Measurements from ENCODE around the gene SYNE4.
A peak's percentile ranks its signal among the peaks of the same experiment; 100 is the strongest.

SYNE4 gene

GRCh38 chr19:36001605-36002004 lies 7.0 kb downstream of the SYNE4 start:
- no peak overlapping the region for H3K4me3 ChIP-seq (ENCODE audit: low read depth, low read length)
- ChIA-PET CTCF (interaction anchor here (0.6 to 2.1 kb wide), 3 partner anchors 10 to 12 kb away, joined by 3 to 10 read pairs (median 4); partner anchors contain the start of gene ALKBH6), POLR2A (interaction anchor here (0.9 to 6.4 kb wide), 3 partner anchors 11 to 52 kb away, joined by 3 to 37 read pairs (median 4); partner anchors contain the start of gene ALKBH6)
- no peak for TF ChIP-seq ZEB2 (tag by site-specific recombination; IDR thresholded peaks at IDR 0.05)
- no peak for TF ChIP-seq ZNF10 (tag by site-specific recombination; IDR thresholded peaks at IDR 0.05)
- TF ChIP-seq ZNF184 (tag by site-specific recombination; IDR thresholded peaks at IDR 0.05): no peak
- no peak for TF ChIP-seq INSM2 (tag by site-specific recombination; IDR thresholded peaks at IDR 0.05)
- TF ChIP-seq BCL11A (tag by site-specific recombination; IDR thresholded peaks at IDR 0.05; ENCODE audit: low read depth): no peak
- TF ChIP-seq ZNF202 (tag by site-specific recombination; IDR thresholded peaks at IDR 0.05; ENCODE audit: borderline replicate concordance): no peak
- no peak for TF ChIP-seq ZNF777 (tag by site-specific recombination; IDR thresholded peaks at IDR 0.05; ENCODE audit: borderline replicate concordance)
- TF ChIP-seq ZNF585B (tag by site-specific recombination; IDR thresholded peaks at IDR 0.05): no peak
- TF ChIP-seq ZNF24 (tag by site-specific recombination; IDR thresholded peaks at IDR 0.05): no peak
- no peak for TF ChIP-seq ZNF707 (tag by site-specific recombination; IDR thresholded peaks at IDR 0.05)
- no peak for TF ChIP-seq ZNF350 (tag by site-specific recombination; IDR thresholded peaks at IDR 0.05)
- no peak for TF ChIP-seq ZNF19 (tag by site-specific recombination; IDR thresholded peaks at IDR 0.05; ENCODE audit: low read depth)
- no peak for TF ChIP-seq ZNF16 (tag by site-specific recombination; IDR thresholded peaks at IDR 0.05; ENCODE audit: low read depth)
- TF ChIP-seq ZNF558 (tag by site-specific recombination; IDR thresholded peaks at IDR 0.05): no peak
- no peak for TF ChIP-seq ZBTB7A (tag by site-specific recombination; IDR thresholded peaks at IDR 0.05; ENCODE audit: low read depth)
- TF ChIP-seq GLI4 (tag by site-specific recombination; IDR thresholded peaks at IDR 0.05): no peak
- no peak for TF ChIP-seq ZNF654 (tag by site-specific recombination; IDR thresholded peaks at IDR 0.05; ENCODE audit: low read depth)
- no peak for TF ChIP-seq ZBTB20 (tag by site-specific recombination; IDR thresholded peaks at IDR 0.05)
- peaks cover 11% of the 10 kb centered on the region for H3K4me1 ChIP-seq (ENCODE audit: control insufficient read depth, insufficient read depth, low read length)
- H3K27ac ChIP-seq (ENCODE audit: extremely low read depth, low read depth, low read length): no peak overlapping the region
- peaks cover 38 to 74% of the 10 kb centered on the region in 2 experiments for H3K36me3 ChIP-seq (ENCODE audit: control insufficient read depth in 2 of 2, insufficient read depth in 1 of 2, low read length in 2 of 2)
- no peaks in the 10 kb centered on the region; the same call in 1 of the 2 replicates for H3K9me3 ChIP-seq (ENCODE audit: control insufficient read depth, insufficient read depth, low read depth, low read length)

GRCh38 chr19:35996777-35997176 lies 11.8 kb downstream of the SYNE4 start:
- H3K27ac ChIP-seq (ENCODE audit: extremely low read depth, low read depth, low read length): peak overlapping the region; percentile 84; the same call in 1 of the 2 replicates
- H3K4me1 ChIP-seq (ENCODE audit: control insufficient read depth, insufficient read depth, low read length): peaks cover 21% of the 10 kb centered on the region
- POLR2A ChIA-PET: interaction anchor here (0.6 to 2.2 kb wide), 6 partner anchors 11 to 127 kb away, joined by 3 to 12 read pairs (median 5); partner anchors contain the start of genes ALKBH6, SYNE4 and THAP8
- peak; percentile 77 for TF ChIP-seq PRDM4 (tag by site-specific recombination; IDR thresholded peaks at IDR 0.05)
- TF ChIP-seq OVOL3 (tag by site-specific recombination; IDR thresholded peaks at IDR 0.05): no peak
- TF ChIP-seq IKZF3 (tag by site-specific recombination; IDR thresholded peaks at IDR 0.05): 0 out of 2 replicates have a peak, but pooled peaks have one; percentile 27
- peak; percentile 40; the same call in 1 of the 2 replicates for TF ChIP-seq ZNF341 (tag by site-specific recombination; IDR thresholded peaks at IDR 0.05; ENCODE audit: low read depth)
- no peak overlapping the region for H3K4me3 ChIP-seq (ENCODE audit: low read depth, low read length)
- CTCF ChIA-PET: interaction anchor here (0.6 to 3.9 kb wide), 6 partner anchors 17 to 833 kb away, joined by 3 to 10 read pairs (median 6); partner anchors contain the start of gene ALKBH6
- no peaks in the 10 kb centered on the region; the same call in 1 of the 2 replicates for H3K9me3 ChIP-seq (ENCODE audit: control insufficient read depth, insufficient read depth, low read depth, low read length)
- H3K36me3 ChIP-seq (ENCODE audit: control insufficient read depth in 2 of 2, insufficient read depth in 1 of 2, low read length in 2 of 2): peaks cover 33 to 48% of the 10 kb centered on the region in 2 experiments

Measured in HEK293 (cell line).